CD4-positive, CD25-positive, alpha-beta regulatory T cell (primary cell): ENCODE measurements around the gene GALNT1. TPM values are rescaled to one million over a fixed set of nuclear protein-coding genes. Genes with fewer than 3 reads are reported as not detected.

Experiments
- ATAC-seq, 2 donors: fragments of 150-1000 bp; cut with Tn5 transposase; one replicate each; pipeline ENCODE4 v1.10.0; 2021; ENCODE audit warnings: low read depth in 2 of 2, moderate number of reproducible peaks in 2 of 2, moderate library complexity in 1 of 2
- DNase-seq, 3 donors: peaks; one replicate each; pipeline versions ENCODE4 v3.0.0 to v3.0.0-alpha.2; 2012 to 2022; ENCODE audit warnings: mixed read lengths in 1 of 3
- H3K27ac ChIP-seq: one replicate; pipeline ENCODE4 v1.7.0; 2013; ENCODE audit warnings: mild to moderate bottlenecking, low read length; ENCODE audit not compliant: insufficient read depth, poor library complexity, severe bottlenecking
- H3K27me3 ChIP-seq: one replicate; pipeline ENCODE4 v1.7.0; 2013; ENCODE audit warnings: low read length; ENCODE audit not compliant: control insufficient read depth, insufficient read depth
- H3K36me3 ChIP-seq: one replicate; pipeline ENCODE4 v1.7.0; 2013; ENCODE audit warnings: mild to moderate bottlenecking, low read length, moderate library complexity; ENCODE audit not compliant: control insufficient read depth, insufficient read depth
- H3K4me1 ChIP-seq: 2 replicates; pipeline ENCODE4 v1.7.0; 2013; ENCODE audit warnings: mild to moderate bottlenecking, low read length; ENCODE audit not compliant: insufficient read depth, control insufficient read depth, poor library complexity, severe bottlenecking
- H3K4me3 ChIP-seq: one replicate; pipeline ENCODE4 v1.7.0; 2013; ENCODE audit warnings: low read depth, mild to moderate bottlenecking, low read length, moderate library complexity
- H3K9me3 ChIP-seq, 2 experiments: 1 replicate in 1 of 2; 2 replicates in 1 of 2; pipeline ENCODE4 v1.7.0; 2013; ENCODE audit warnings: low read length in 2 of 2, mild to moderate bottlenecking in 1 of 2, moderate library complexity in 1 of 2; ENCODE audit not compliant: control insufficient read depth in 2 of 2
- H3K27ac Mint-ChIP-seq, 3 donors: one replicate each; pipeline ENCODE4 v1.8.0; 2020 to 2022; ENCODE audit warnings: mild to moderate bottlenecking in 3 of 3, mixed read lengths in 3 of 3, moderate library complexity in 2 of 3
- H3K27me3 Mint-ChIP-seq: one replicate; pipeline ENCODE4 v1.8.0; 2022; ENCODE audit warnings: mild to moderate bottlenecking, mixed read lengths
- H3K36me3 Mint-ChIP-seq: one replicate; pipeline ENCODE4 v1.8.0; 2020; ENCODE audit warnings: mixed read lengths
- H3K4me1 Mint-ChIP-seq, 4 donors: one replicate each; pipeline ENCODE4 v1.8.0; 2020 to 2022; ENCODE audit warnings: mixed read lengths in 4 of 4, mild to moderate bottlenecking in 1 of 4
- H3K4me3 Mint-ChIP-seq, 4 donors: one replicate each; pipeline ENCODE4 v1.8.0; 2020 to 2022; ENCODE audit warnings: mild to moderate bottlenecking in 4 of 4, mixed read lengths in 4 of 4, moderate library complexity in 3 of 4
- H3K9me3 Mint-ChIP-seq, 7 donors: one replicate each; pipeline ENCODE4 v1.8.0; 2020 to 2022; ENCODE audit warnings: mixed read lengths in 7 of 7, mild to moderate bottlenecking in 3 of 7, moderate library complexity in 2 of 7
- polyA plus RNA-seq, 4 donors: library from polyadenylated mRNA; unstranded; fragments of 300-500 nt; fragmentation: Illumina TruSeq; gene quantifications; one replicate each; pipeline ENCODE4 v1.2.3, GENCODE V29; 2021
- total RNA-seq: library from RNA; stranded (reverse); gene quantifications from one replicate; pipeline ENCODE4 v1.2.3, GENCODE V29; 2022

Gene GALNT1
- total and polyA plus RNA-seq, 5 donors from 2014 or later = 18.8 to 49.6 (median 22.7) TPM

- H3K27me3 ChIP-seq = no peaks in the 10 kb centered on the region
- Mint-ChIP-seq H3K36me3 (no peaks in the 10 kb centered on the region), H3K27ac (no peak overlapping the region), H3K4me3 (no peak overlapping the region), H3K4me1 (peaks cover 11 to 37% (median 23%) of the 10 kb centered on the region in 4 donors), H3K27me3 (no peaks in the 10 kb centered on the region), H3K9me3 (peaks cover 0 to 5% (median 0%) of the 10 kb centered on the region in 7 donors)
- H3K36me3 ChIP-seq = no peaks in the 10 kb centered on the region
- H3K4me3 ChIP-seq = no peak overlapping the region
- H3K27ac ChIP-seq = no peak overlapping the region
- H3K4me1 ChIP-seq = no peaks in the 10 kb centered on the region
- H3K9me3 ChIP-seq = no peaks in the 10 kb centered on the region
- ATAC-seq = no peak
- no peak for DNase-seq
Measured at GRCh38 chr18:35610089-35610488, 28.5 kb downstream of the GALNT1 start.

GRCh38 chr18:35610724-35611123, 29.2 kb downstream of the GALNT1 start:
- ATAC-seq (no peak), DNase-seq (no peak)
- no peaks in the 10 kb centered on the region for H3K27me3 ChIP-seq
- no peaks in the 10 kb centered on the region for H3K9me3 ChIP-seq
- no peaks in the 10 kb centered on the region for H3K36me3 ChIP-seq
- Mint-ChIP-seq H3K4me1 (peaks cover 8 to 37% (median 26%) of the 10 kb centered on the region in 4 donors), H3K9me3 (peaks cover 0 to 4% (median 0%) of the 10 kb centered on the region in 7 donors), H3K27ac (peak overlapping the region in 1 of 3 donors; percentile 2), H3K27me3 (no peaks in the 10 kb centered on the region), H3K36me3 (no peaks in the 10 kb centered on the region), H3K4me3 (no peak overlapping the region)
- no peaks in the 10 kb centered on the region for H3K4me1 ChIP-seq
- no peak overlapping the region for H3K27ac ChIP-seq
- H3K4me3 ChIP-seq = no peak overlapping the region

- ATAC-seq = no peak
- no peak overlapping the region for H3K4me3 ChIP-seq
- H3K27me3 Mint-ChIP-seq = no peaks in the 10 kb centered on the region
- H3K4me1 Mint-ChIP-seq = peaks cover 4 to 31% (median 24%) of the 10 kb centered on the region in 4 donors
- no peaks in the 10 kb centered on the region for H3K36me3 Mint-ChIP-seq
- H3K4me1 ChIP-seq = peaks cover 7% of the 10 kb centered on the region
- H3K27me3 ChIP-seq = no peaks in the 10 kb centered on the region
- no peaks in the 10 kb centered on the region for H3K36me3 ChIP-seq
- no peak for DNase-seq
- no peak overlapping the region for H3K27ac Mint-ChIP-seq
- peaks cover 0 to 3% (median 0%) of the 10 kb centered on the region in 7 donors for H3K9me3 Mint-ChIP-seq
- no peak overlapping the region for H3K27ac ChIP-seq
- no peak overlapping the region for H3K4me3 Mint-ChIP-seq
- H3K9me3 ChIP-seq = no peaks in the 10 kb centered on the region
Measured at GRCh38 chr18:35611518-35611917, 30.0 kb downstream of the GALNT1 start.

GRCh38 chr18:35616074-35616473, 34.5 kb downstream of the GALNT1 start:
- H3K27ac Mint-ChIP-seq = no peak overlapping the region
- H3K9me3 ChIP-seq = no peaks in the 10 kb centered on the region
- H3K4me3 Mint-ChIP-seq = no peak overlapping the region
- no peak for DNase-seq
- H3K4me3 ChIP-seq = peak overlapping the region; percentile 69
- H3K27me3 ChIP-seq = no peaks in the 10 kb centered on the region
- H3K9me3 Mint-ChIP-seq = no peaks in the 10 kb centered on the region
- peaks cover 22% of the 10 kb centered on the region for H3K4me1 ChIP-seq
- no peak for ATAC-seq
- H3K4me1 Mint-ChIP-seq = peaks cover under 1 to 32% (median 14%) of the 10 kb centered on the region in 4 donors
- H3K27me3 Mint-ChIP-seq = no peaks in the 10 kb centered on the region
- no peaks in the 10 kb centered on the region for H3K36me3 ChIP-seq
- peak overlapping the region; percentile 52 for H3K27ac ChIP-seq
- H3K36me3 Mint-ChIP-seq = no peaks in the 10 kb centered on the region

- no peaks in the 10 kb centered on the region for H3K27me3 ChIP-seq
- Mint-ChIP-seq H3K27me3 (no peaks in the 10 kb centered on the region), H3K27ac (no peak overlapping the region), H3K4me1 (peaks cover 0 to 33% (median 14%) of the 10 kb centered on the region in 4 donors), H3K9me3 (no peaks in the 10 kb centered on the region), H3K36me3 (no peaks in the 10 kb centered on the region), H3K4me3 (no peak overlapping the region)
- H3K27ac ChIP-seq = peak overlapping the region; percentile 52
- DNase-seq (peak; percentile 28 to 74 (median 58)), ATAC-seq (peak; percentile 93 to 97)
- H3K36me3 ChIP-seq = no peaks in the 10 kb centered on the region
- H3K4me1 ChIP-seq = peaks cover 22% of the 10 kb centered on the region
- no peaks in the 10 kb centered on the region for H3K9me3 ChIP-seq
- H3K4me3 ChIP-seq = peak overlapping the region; percentile 69
Measured at GRCh38 chr18:35616664-35617423, 35.3 kb downstream of the GALNT1 start.

- Histone ChIP-seq H3K4me1 (peaks cover 25% of the 10 kb centered on the region), H3K27ac (no peak overlapping the region)
- no peak overlapping the region for H3K27ac Mint-ChIP-seq
Measured at GRCh38 chr18:35617865-35618264, 36.3 kb downstream of the GALNT1 start.

GRCh38 chr18:35618289-35618688, 36.7 kb downstream of the GALNT1 start:
- Histone ChIP-seq H3K36me3 (no peaks in the 10 kb centered on the region), H3K4me1 (peaks cover 29% of the 10 kb centered on the region), H3K27ac (no peak overlapping the region), H3K9me3 (no peaks in the 10 kb centered on the region), H3K27me3 (no peaks in the 10 kb centered on the region), H3K4me3 (no peak overlapping the region)
- DNase-seq (no peak), ATAC-seq (no peak)
- no peak overlapping the region for H3K27ac Mint-ChIP-seq
- H3K36me3 Mint-ChIP-seq = no peaks in the 10 kb centered on the region
- H3K27me3 Mint-ChIP-seq = no peaks in the 10 kb centered on the region
- peaks cover 9 to 38% (median 21%) of the 10 kb centered on the region in 4 donors for H3K4me1 Mint-ChIP-seq
- no peak overlapping the region for H3K4me3 Mint-ChIP-seq
- H3K9me3 Mint-ChIP-seq = no peaks in the 10 kb centered on the region

More at GRCh38 chr18:35617865-35618264, 36.3 kb downstream of the GALNT1 start:
- Histone ChIP-seq H3K36me3 (no peaks in the 10 kb centered on the region), H3K27me3 (no peaks in the 10 kb centered on the region), H3K9me3 (no peaks in the 10 kb centered on the region), H3K4me3 (no peak overlapping the region)
- ATAC-seq (no peak), DNase-seq (no peak)
- Mint-ChIP-seq H3K4me1 (peaks cover 5 to 38% (median 19%) of the 10 kb centered on the region in 4 donors), H3K4me3 (no peak overlapping the region), H3K9me3 (no peaks in the 10 kb centered on the region), H3K27me3 (no peaks in the 10 kb centered on the region), H3K36me3 (no peaks in the 10 kb centered on the region)

- DNase-seq (no peak), ATAC-seq (no peak)
- H3K9me3 ChIP-seq = no peaks in the 10 kb centered on the region
- H3K27ac ChIP-seq = no peak overlapping the region
- Mint-ChIP-seq H3K36me3 (no peaks in the 10 kb centered on the region), H3K27ac (no peak overlapping the region), H3K9me3 (no peaks in the 10 kb centered on the region), H3K4me3 (no peak overlapping the region), H3K27me3 (no peaks in the 10 kb centered on the region), H3K4me1 (peaks cover 12 to 42% (median 25%) of the 10 kb centered on the region in 4 donors)
- no peaks in the 10 kb centered on the region for H3K36me3 ChIP-seq
- H3K4me3 ChIP-seq = peak overlapping the region; percentile 32
- no peaks in the 10 kb centered on the region for H3K27me3 ChIP-seq
- peaks cover 33% of the 10 kb centered on the region for H3K4me1 ChIP-seq
Measured at GRCh38 chr18:35618696-35619095, 37.2 kb downstream of the GALNT1 start.
